ENCODE data around the gene NVL.

The NVL gene

GRCh38 chr1:224300346-224300745 lies 29.6 kb downstream of the NVL start:
- peaks cover 4% of the 10 kb centered on the region; the same call in 1 of the 2 replicates for H3K36me3 ChIP-seq
- no peaks in the 10 kb centered on the region for H3K9me3 ChIP-seq (ENCODE audit: severe bottlenecking)
- no peak overlapping the region for H3K27ac ChIP-seq
- no peak for DNase-seq
- H3K4me3 ChIP-seq (ENCODE audit: low read depth, low read length) = no peak overlapping the region
- TF ChIP-seq CTCF (IDR thresholded peaks at IDR 0.05; ENCODE audit: low read depth, low read length) = no peak
- H3K27me3 ChIP-seq (ENCODE audit: insufficient read depth, low read depth, severe bottlenecking) = no peaks in the 10 kb centered on the region

- Histone ChIP-seq H3K27ac (no peak overlapping the region), H3K9me3 (ENCODE audit: severe bottlenecking) (no peaks in the 10 kb centered on the region), H3K4me3 (ENCODE audit: low read depth, low read length) (no peak overlapping the region), H3K27me3 (ENCODE audit: insufficient read depth, low read depth, severe bottlenecking) (no peaks in the 10 kb centered on the region), H3K36me3 (peaks cover 2% of the 10 kb centered on the region; the same call in 1 of the 2 replicates)
- DNase-seq = no peak
- TF ChIP-seq CTCF (IDR thresholded peaks at IDR 0.05; ENCODE audit: low read depth, low read length) = no peak
Measured at GRCh38 chr1:224298346-224299330, 31.3 kb downstream of the NVL start.

GRCh38 chr1:224294775-224295174 lies 35.2 kb downstream of the NVL start:
- DNase-seq = no peak
- Histone ChIP-seq H3K9me3 (ENCODE audit: severe bottlenecking) (no peaks in the 10 kb centered on the region), H3K27ac (no peak overlapping the region), H3K36me3 (no peaks in the 10 kb centered on the region; the same call in 1 of the 2 replicates), H3K27me3 (ENCODE audit: insufficient read depth, low read depth, severe bottlenecking) (no peaks in the 10 kb centered on the region), H3K4me3 (ENCODE audit: low read depth, low read length) (no peak overlapping the region)
- no peak for TF ChIP-seq CTCF (IDR thresholded peaks at IDR 0.05; ENCODE audit: low read depth, low read length)

GRCh38 chr1:224292419-224292818 lies 37.6 kb downstream of the NVL start:
- H3K9me3 ChIP-seq (ENCODE audit: severe bottlenecking) = no peaks in the 10 kb centered on the region
- H3K27ac ChIP-seq = no peak overlapping the region
- TF ChIP-seq CTCF (IDR thresholded peaks at IDR 0.05; ENCODE audit: low read depth, low read length) = no peak
- H3K27me3 ChIP-seq (ENCODE audit: insufficient read depth, low read depth, severe bottlenecking) = no peaks in the 10 kb centered on the region
- DNase-seq = no peak
- H3K4me3 ChIP-seq (ENCODE audit: low read depth, low read length) = no peak overlapping the region
- peaks cover 3% of the 10 kb centered on the region for H3K36me3 ChIP-seq

GRCh38 chr1:224289396-224289795 lies 40.6 kb downstream of the NVL start:
- Histone ChIP-seq H3K27ac (no peak overlapping the region), H3K36me3 (peaks cover 9% of the 10 kb centered on the region), H3K4me3 (ENCODE audit: low read depth, low read length) (no peak overlapping the region), H3K27me3 (ENCODE audit: insufficient read depth, low read depth, severe bottlenecking) (no peaks in the 10 kb centered on the region), H3K9me3 (ENCODE audit: severe bottlenecking) (no peaks in the 10 kb centered on the region)
- TF ChIP-seq CTCF (IDR thresholded peaks at IDR 0.05; ENCODE audit: low read depth, low read length) = no peak
- DNase-seq = no peak

Measured in WERI-Rb-1 (cell line).